ENCODE measurements around the gene MSI2.
A peak's percentile ranks its signal among the peaks of the same experiment; 100 is the strongest.

Gene MSI2

GRCh38 chr17:57655553-57655952 is 399.2 kb downstream of the MSI2 start:
- DNase-seq, result no peak

- no peak for DNase-seq
Observed at GRCh38 chr17:57657211-57657610, 400.9 kb downstream of the MSI2 start.

- DNase-seq, result no peak
Observed at GRCh38 chr17:57662041-57662440, 405.7 kb downstream of the MSI2 start.

DNA sequence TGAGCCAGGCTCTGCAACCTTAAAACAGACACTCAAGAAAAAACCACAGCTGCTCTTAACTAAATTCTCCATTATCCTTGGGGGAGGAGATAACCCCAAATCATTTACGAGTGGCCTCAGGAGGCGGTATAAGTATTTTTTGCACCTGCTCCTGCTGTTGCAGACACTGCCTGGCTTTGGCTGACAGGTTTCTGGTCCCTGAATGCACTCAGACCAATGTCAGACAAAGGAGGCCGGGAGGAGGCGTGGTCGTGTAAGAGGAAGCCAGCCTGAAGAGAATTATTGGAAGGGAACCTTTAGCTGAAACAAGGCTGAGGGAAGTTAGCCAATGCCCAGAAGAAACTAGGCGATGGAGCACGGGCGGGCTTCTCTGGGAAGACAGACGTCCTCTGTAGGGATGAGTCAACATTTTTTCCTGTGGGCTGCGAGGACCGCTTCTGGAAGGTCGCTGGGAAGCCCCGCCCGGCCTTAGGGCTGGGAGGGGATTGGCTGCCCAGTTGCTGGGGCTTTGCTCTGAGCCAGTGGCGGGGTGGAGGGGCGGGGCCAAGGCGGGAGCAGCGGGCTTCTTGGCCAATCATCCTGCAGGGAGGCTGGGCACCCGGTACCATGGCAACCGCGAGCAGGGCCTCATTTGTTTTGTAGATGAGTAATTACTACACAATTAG is 406.5 kb downstream of the MSI2 start:
- DNase-seq, result peak; percentile 56

DNA sequence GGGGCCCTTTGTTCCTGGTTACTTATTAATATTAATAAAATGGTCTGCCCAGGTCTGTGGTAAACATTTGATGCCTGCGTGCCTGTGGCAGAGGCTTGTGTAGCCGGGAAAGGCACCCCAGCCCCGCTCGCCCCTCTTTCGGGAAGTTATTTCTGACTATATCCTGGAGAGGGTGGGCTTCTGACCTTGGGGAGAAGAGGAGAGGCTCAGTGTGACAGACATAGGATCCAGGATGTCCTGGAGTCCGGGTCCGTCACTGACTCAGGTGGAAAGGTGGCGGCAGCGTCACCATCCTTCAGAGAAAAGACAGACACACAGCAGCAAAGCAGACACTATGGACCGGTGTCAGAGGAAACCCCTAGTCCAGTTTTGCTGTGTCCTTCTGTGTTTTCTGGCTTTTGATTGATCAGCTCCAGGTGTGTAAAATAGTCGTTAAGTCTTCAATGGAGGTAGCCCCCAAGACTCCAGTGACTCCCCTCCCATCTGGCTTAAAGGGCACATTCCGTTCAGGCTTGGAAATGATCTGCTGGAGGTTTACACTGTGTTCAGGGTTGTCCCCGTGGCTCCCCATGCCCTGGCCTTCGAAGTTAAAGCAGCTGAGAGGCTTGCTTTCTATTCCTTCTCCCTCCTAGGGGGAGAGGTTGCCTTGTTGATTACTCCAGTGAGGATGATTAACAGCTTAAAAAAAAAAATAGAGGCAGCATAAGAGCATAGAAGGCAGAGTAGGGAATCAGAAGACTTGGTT is 407.2 kb downstream of the MSI2 start:
- no peak for DNase-seq

DNA sequence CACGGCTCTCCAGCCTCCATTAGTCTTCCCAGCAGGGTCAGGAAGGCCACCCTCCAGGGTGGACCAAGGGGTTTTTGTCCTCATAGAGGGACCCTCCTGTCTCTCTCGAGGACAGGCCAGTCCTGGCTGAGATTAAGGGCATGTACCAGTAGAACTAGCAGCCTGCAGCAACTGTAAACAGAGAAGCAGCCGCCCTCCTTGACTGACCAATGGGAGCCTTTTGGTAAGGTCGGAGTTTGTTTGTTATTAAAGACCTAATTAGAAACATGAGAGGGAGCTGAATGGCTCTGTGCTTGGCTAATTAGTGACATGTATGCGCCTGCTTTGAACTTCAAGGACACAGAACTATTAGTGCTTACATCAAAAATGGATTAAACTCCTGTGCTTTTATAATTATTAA is 408.8 kb downstream of the MSI2 start:
- no peak for DNase-seq

DNA sequence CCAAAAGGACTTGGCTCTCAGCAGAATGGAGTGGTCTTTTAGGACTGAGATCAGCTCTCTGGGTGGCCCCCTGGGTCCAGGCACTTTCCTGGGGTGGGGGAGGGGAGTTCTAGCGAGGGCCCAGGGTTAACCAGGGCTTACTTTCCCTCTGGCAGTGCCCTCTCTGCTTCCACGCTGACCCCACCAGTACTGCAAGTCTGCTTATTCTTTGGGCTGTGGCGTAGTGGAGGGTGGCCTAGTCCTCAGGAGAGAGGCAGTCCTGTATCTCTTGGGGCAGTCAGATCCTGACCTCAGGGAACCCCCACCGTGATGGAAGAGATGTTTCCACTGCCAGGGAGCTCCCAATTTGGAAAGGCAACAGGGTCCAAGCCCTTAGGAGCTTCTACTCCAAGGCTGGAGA is 409.4 kb downstream of the MSI2 start:
- DNase-seq, result no peak

- DNase-seq, result no peak
Observed at GRCh38 chr17:57666201-57666870, 410.0 kb downstream of the MSI2 start.

GRCh38 chr17:57666946-57667345 is 410.6 kb downstream of the MSI2 start:
- DNase-seq, result no peak

DNA sequence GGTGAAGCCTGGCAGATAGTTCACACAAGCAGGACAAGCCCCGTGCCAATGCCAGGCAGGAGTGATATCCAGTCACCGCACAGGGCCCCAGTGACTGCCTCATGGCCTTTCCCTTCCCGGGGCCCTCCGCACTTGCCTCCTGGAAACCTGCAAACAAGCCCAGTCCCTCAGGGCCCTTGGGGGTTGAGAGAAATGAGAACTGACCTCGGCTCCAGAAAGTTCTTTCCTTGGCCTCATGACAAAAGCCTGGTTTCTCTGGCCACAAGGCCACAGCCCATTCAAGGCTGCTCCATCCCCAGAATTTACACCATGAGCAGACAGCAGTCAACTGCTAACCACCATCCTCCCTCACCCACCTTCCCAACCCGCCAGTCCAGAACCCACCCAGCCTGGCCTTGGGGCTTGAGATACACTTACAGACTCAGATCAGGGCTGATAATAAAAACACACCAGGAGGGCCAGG is 411.2 kb downstream of the MSI2 start:
- DNase-seq, result no peak

DNA sequence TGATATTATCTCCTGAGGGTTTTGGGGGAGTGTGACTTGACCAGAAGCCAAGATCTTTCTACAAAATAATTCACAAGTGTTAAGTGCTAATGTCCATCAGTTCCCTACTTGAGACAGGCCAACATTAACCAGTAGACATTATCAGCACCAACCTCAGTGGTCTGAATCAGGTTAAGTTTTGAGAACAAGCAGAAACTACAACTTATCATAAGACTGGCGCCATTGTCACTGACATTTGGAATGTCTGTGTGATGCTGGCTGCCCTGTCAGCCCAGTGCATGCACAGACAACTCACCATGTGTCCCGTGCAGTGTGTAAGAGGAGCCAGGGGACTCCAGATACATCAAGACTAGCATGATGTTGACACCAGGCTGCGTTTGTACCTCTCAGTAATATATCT is 412.0 kb downstream of the MSI2 start:
- DNase-seq, result no peak

- no peak for DNase-seq
Observed at GRCh38 chr17:57669671-57670529, 413.6 kb downstream of the MSI2 start.

DNA sequence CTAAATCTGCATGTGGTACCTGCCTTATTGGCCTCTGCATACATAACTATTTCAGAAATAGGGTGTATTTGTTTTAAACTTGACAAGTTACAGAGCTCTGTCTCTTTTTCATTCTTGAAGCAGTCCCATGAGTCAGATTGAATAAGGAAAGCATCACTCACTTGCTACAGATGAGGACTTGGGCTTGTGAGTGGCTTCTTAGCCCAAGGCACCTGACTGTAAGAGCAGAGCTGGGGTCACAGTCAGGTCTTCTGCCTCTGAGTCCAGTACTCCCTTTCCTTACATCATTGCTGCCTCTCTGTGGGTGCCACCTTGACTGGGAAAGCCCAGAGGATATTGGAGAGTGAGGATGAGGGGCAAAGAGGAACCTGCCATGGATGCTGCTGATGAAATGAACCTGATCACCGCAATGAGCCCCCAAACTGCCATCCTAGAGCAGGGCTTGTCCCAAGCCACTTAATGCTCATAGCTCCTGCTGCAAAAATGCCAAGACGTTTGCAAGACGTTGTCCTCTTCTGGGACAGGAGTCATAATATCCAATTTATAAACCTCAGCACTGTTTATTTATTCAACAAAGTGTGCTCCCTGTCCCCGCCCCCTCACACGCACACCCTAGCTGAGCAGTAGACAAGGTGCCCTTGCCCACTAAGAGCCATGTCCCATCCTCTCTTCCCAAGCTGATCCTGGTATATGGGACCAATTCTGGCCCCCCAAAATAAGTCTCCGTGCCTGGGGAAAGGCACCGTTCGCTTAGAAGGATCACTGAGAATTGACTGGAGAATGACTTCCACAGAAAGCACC is 414.6 kb downstream of the MSI2 start:
- DNase-seq, result no peak

GRCh38 chr17:57671667-57672632 is 415.6 kb downstream of the MSI2 start:
- DNase-seq, result peak; percentile 80

GRCh38 chr17:57672971-57673370 is 416.6 kb downstream of the MSI2 start:
- DNase-seq, result no peak

- no peak for DNase-seq
Observed at GRCh38 chr17:57674894-57675293, 418.6 kb downstream of the MSI2 start.

DNA sequence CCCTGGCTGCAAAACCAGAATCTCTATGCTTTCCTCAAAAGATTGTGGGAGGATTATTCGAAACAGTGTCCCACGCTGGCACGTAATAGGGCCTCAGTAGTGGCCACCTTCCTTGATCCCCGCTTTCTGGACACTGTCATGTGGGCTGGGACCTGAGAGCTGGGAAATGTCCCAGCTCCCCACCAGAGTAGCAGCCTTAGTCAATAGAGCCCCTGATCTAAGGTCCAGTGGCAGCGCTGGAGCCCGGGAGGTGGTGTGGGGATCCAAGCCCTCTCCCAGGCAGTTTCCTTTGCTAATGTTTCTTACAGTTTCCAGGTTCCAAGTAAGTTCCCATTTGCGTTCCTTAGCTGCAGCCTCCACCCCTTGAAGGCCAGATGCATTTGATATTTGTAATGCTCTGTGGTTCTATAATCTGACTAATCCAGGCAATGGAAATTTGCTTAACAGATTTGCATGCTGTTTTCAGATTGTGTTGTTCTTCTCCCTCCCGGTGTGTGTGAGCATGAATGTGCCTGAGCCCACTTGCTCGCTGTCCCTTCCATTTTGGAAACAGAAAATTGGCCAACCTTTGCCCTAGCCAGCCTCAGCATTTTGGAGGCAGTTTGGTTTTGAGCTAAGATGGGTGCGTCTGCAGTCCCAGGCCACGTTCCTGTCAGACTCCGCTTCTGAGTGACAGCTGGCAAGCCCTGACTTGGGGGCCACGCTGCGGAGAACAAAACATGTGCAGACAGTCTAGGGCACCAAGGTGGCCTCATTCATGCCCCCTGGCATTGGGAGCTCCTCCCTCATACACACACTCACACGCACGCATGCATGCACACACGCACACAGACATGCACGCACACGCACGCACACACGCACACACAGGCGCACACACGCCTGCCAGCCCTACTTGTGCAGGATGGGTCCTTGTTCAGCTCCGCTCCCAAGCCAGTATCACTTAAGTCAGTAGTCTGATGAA is 419.4 kb downstream of the MSI2 start:
- no peak for DNase-seq

GRCh38 chr17:57676543-57676942 is 420.2 kb downstream of the MSI2 start:
- DNase-seq, result no peak

DNA sequence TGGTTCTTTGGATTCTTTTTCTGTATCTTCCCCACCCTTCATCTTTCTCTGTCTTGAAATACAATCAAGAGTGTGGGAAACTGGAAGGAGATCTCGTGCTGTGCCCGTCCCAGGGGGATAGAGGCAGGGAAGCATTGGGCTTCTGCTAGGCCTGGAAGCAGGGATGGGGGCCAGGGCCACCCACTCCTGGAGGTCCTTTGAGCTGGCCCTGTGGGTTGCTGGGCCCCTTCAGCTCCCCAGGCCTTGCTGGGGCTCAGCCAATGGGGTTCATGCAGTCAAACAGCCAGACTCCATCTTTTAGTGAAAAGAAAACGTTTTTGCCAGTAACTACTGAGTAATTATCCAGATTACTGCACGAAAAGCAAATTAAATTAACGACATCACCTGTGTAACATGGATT is 421.0 kb downstream of the MSI2 start:
- DNase-seq, result no peak

- no peak for DNase-seq
Observed at GRCh38 chr17:57677858-57678257, 421.5 kb downstream of the MSI2 start.

All from stimulated activated CD4-positive, alpha-beta T cell treated with anti-CD3 and anti-CD28 coated beads, Interleukin-15, amount 100 ng/mL, for 24 hours (primary cell).